GM23338 (cell line): Measurements from ENCODE around the gene ADGRL3.

Source experiments
- CREB1 ChIP-seq: fragments of 250-450 bp; sonication (Bioruptor Pico); IDR thresholded peaks from 2 replicates; pipeline ENCODE4 v1.5.0; 2020; ENCODE audit warnings: low read depth, mild to moderate bottlenecking, moderate library complexity
- REST ChIP-seq: IDR thresholded peaks from one replicate; pipeline ENCODE4 v1.6.1; 2018; ENCODE audit warnings: antibody characterized with exemption; ENCODE audit not compliant: unreplicated experiment
- TF ChIP-seq, protein P1 (sequence below), 2 experiments: fragments of 200-600 bp in 1 of 2; sonication (generic) in 1 of 2; conservative IDR thresholded peaks; 2 replicates each; pipeline versions ENCODE4 v1.5.1 to v1.6.1; 2016 to 2017; ENCODE audit warnings: antibody characterized with exemption in 2 of 2, low read depth in 2 of 2, mild to moderate bottlenecking in 2 of 2, moderate library complexity in 1 of 2

DNA sequence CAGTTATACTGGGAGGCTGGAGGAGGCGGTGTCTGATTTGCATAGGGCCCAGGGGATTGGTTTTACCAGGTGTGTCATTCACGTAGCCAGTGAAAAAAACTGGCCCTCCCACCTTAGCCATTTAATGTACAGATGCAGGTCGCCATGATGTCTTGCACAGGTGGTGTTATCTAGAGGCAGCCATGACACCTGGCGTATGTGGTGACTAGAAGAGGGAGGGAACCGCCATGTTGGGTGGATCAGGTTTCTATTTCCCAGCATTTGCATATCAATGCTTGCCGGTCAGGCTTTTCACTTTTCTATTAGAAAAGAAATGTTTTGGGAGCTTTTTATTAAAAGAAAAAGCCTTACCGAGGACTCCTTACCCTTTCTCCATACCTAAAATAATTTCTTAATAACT, 523.4 kb downstream of the ADGRL3 start:
- TF ChIP-seq CREB1 (CRISPR knock-in tag) (peak; percentile 51; the same call in 1 of the 2 replicates), REST (no peak)
- TF ChIP-seq, protein P1, sequence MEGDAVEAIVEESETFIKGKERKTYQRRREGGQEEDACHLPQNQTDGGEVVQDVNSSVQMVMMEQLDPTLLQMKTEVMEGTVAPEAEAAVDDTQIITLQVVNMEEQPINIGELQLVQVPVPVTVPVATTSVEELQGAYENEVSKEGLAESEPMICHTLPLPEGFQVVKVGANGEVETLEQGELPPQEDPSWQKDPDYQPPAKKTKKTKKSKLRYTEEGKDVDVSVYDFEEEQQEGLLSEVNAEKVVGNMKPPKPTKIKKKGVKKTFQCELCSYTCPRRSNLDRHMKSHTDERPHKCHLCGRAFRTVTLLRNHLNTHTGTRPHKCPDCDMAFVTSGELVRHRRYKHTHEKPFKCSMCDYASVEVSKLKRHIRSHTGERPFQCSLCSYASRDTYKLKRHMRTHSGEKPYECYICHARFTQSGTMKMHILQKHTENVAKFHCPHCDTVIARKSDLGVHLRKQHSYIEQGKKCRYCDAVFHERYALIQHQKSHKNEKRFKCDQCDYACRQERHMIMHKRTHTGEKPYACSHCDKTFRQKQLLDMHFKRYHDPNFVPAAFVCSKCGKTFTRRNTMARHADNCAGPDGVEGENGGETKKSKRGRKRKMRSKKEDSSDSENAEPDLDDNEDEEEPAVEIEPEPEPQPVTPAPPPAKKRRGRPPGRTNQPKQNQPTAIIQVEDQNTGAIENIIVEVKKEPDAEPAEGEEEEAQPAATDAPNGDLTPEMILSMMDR (conservative IDR thresholded peaks at IDR 0.05; ENCODE audit: low read depth in 2 of 2) = no peak
